ENCODE measurements around the gene ICE1.

Gene ICE1

DNA sequence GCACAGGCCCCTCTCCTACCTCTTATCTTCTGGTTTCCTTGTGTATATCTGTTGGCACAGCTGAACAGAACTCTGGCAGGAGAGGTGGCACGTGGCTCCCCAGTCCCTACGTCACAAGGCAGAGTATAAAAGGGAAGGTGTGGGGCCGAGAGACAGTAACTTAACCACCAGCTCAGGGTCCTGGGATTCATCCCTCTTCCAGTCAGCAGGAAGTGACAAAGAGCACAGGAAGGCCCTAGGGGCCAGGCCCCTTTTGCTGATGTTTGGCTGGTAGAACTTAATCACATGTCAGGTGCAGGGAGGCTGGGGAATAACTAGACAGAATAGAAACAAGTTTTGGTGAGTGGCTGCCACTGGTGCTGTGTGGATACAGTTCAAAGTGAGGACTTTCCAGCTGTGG lies 4.5 kb upstream of the ICE1 start:
- no peak overlapping the region for H2AFZ ChIP-seq (ENCODE audit: low read length)
- no peak for DNase-seq

DNA sequence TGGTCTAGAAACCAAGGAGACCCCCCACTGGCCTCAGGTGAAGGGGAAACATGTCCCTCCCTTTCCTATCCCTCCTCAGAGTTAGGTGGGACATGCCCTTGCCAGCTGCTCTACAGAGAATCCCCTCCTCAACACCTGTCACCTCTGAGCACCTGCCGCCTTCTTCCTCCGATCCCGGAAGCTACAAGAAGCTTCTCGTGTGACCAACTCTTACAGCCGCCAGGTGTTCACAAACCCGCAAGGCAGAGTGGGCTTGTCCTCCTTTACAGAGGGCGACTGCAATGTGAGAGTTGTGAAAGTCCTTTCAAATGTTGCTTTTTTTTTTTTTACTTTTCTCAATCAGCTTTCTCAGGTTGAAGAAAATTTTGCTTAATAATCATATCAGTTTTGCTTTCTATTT lies 3.7 kb upstream of the ICE1 start:
- Histone ChIP-seq H3K27me3 (replicated peaks; ENCODE audit: insufficient read depth, low read length) (no peaks in the 10 kb centered on the region), H3K9me2 (replicated peaks; ENCODE audit: insufficient read depth, low read length) (no peaks in the 10 kb centered on the region), H3K4me2 (ENCODE audit: low read depth, low read length) (peak overlapping the region; percentile 76; the same call in 1 of the 2 replicates), H3K4me3 (ENCODE audit: low read length) (peak overlapping the region; percentile 51), H2AFZ (ENCODE audit: low read length) (no peak overlapping the region), H3K9me3 (replicated peaks; ENCODE audit: insufficient read depth, low read length) (no peaks in the 10 kb centered on the region), H3F3A (ENCODE audit: insufficient read depth, low read length) (peaks cover 24% of the 10 kb centered on the region), H3K27ac (ENCODE audit: low read length) (peak overlapping the region; percentile 70; the same call in 1 of the 2 replicates), H3K36me3 (replicated peaks; ENCODE audit: insufficient read depth, low read length) (no peaks in the 10 kb centered on the region), H3K4me1 (ENCODE audit: low read length) (peaks cover 28% of the 10 kb centered on the region), H3K9ac (ENCODE audit: low read length) (peak overlapping the region; percentile 29; the same call in 1 of the 2 replicates), H4K20me1 (ENCODE audit: insufficient read depth, low read length) (no peaks in the 10 kb centered on the region), H3K79me2 (ENCODE audit: low read length) (peaks cover 11% of the 10 kb centered on the region)
- TF ChIP-seq EZH2phosphoT487 (IDR thresholded peaks at IDR 0.05; ENCODE audit: low read length) (no peak), EZH2 (optimal IDR thresholded peaks at IDR 0.05; ENCODE audit: low read depth, low read length) (no peak)
- DNase-seq: peak; percentile 96

More for the DNA sequence above, 4.5 kb upstream of the ICE1 start:
- Histone ChIP-seq H3K9me3 (replicated peaks; ENCODE audit: insufficient read depth, low read length) (no peaks in the 10 kb centered on the region), H3F3A (ENCODE audit: insufficient read depth, low read length) (peaks cover 24% of the 10 kb centered on the region), H3K9me2 (replicated peaks; ENCODE audit: insufficient read depth, low read length) (no peaks in the 10 kb centered on the region), H3K79me2 (ENCODE audit: low read length) (peaks cover 3% of the 10 kb centered on the region), H3K27ac (ENCODE audit: low read length) (no peak overlapping the region), H3K4me1 (ENCODE audit: low read length) (peaks cover 23% of the 10 kb centered on the region), H4K20me1 (ENCODE audit: insufficient read depth, low read length) (no peaks in the 10 kb centered on the region), H3K36me3 (replicated peaks; ENCODE audit: insufficient read depth, low read length) (no peaks in the 10 kb centered on the region), H3K27me3 (replicated peaks; ENCODE audit: insufficient read depth, low read length) (no peaks in the 10 kb centered on the region), H3K9ac (ENCODE audit: low read length) (no peak overlapping the region), H3K4me2 (ENCODE audit: low read depth, low read length) (no peak overlapping the region), H3K4me3 (ENCODE audit: low read length) (no peak overlapping the region)
- TF ChIP-seq EZH2 (optimal IDR thresholded peaks at IDR 0.05; ENCODE audit: low read depth, low read length) (no peak), EZH2phosphoT487 (IDR thresholded peaks at IDR 0.05; ENCODE audit: low read length) (no peak)
- TF ChIP-seq, protein P1, sequence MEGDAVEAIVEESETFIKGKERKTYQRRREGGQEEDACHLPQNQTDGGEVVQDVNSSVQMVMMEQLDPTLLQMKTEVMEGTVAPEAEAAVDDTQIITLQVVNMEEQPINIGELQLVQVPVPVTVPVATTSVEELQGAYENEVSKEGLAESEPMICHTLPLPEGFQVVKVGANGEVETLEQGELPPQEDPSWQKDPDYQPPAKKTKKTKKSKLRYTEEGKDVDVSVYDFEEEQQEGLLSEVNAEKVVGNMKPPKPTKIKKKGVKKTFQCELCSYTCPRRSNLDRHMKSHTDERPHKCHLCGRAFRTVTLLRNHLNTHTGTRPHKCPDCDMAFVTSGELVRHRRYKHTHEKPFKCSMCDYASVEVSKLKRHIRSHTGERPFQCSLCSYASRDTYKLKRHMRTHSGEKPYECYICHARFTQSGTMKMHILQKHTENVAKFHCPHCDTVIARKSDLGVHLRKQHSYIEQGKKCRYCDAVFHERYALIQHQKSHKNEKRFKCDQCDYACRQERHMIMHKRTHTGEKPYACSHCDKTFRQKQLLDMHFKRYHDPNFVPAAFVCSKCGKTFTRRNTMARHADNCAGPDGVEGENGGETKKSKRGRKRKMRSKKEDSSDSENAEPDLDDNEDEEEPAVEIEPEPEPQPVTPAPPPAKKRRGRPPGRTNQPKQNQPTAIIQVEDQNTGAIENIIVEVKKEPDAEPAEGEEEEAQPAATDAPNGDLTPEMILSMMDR (IDR thresholded peaks at IDR 0.05; ENCODE audit: low read length): no peak

DNA sequence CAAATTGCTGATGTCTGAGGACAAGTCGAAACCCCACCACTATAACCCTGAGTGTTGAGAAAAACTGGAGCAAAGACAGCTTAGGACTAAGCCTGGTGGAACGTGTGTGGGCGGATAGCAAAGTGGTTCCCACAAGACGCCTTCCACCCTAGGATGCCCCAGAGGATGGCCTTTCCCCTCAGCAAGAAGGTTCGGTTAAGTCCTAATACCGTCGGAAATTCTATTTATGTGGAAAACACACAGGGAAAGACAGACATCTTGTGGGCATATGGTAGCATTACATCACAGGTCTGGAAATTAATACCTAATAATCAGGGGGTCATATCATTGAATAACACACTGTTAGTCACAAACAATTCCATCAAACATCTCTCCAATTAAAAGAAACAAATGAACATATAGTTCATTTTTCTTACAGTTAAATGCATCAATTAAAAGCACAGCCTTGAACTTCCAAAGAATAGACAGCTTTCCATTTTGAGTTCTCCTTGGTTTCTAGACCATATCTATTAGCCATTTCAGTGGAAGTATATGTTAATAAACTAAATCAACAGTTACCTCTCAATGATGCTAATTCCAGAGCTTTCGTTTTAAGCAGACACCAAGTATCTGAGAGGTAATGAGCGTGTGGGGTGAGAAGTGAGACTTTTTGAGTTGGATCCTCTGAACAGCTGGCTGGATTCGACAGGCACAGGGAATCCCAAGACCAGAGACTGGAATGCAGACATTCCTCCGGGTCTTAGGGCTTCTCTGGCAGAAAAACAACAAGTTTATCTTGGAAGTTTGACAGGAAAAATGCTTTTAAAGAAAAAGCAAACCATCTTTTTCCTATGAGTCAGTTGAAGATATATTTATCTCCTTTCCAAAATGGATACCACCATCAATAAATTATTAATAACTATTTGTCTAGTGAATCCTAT lies 2.9 kb upstream of the ICE1 start:
- Histone ChIP-seq H3K9me3 (replicated peaks; ENCODE audit: insufficient read depth, low read length) (no peaks in the 10 kb centered on the region), H3K36me3 (replicated peaks; ENCODE audit: insufficient read depth, low read length) (no peaks in the 10 kb centered on the region), H3K9me2 (replicated peaks; ENCODE audit: insufficient read depth, low read length) (no peaks in the 10 kb centered on the region), H3F3A (ENCODE audit: insufficient read depth, low read length) (peaks cover 24% of the 10 kb centered on the region), H3K27me3 (replicated peaks; ENCODE audit: insufficient read depth, low read length) (no peaks in the 10 kb centered on the region), H3K4me2 (ENCODE audit: low read depth, low read length) (peak overlapping the region; percentile 76), H3K4me1 (ENCODE audit: low read length) (peaks cover 35% of the 10 kb centered on the region), H2AFZ (ENCODE audit: low read length) (peak overlapping the region; percentile 42), H4K20me1 (ENCODE audit: insufficient read depth, low read length) (no peaks in the 10 kb centered on the region), H3K9ac (ENCODE audit: low read length) (peak overlapping the region; percentile 29; the same call in 1 of the 2 replicates), H3K27ac (ENCODE audit: low read length) (peak overlapping the region; percentile 70), H3K4me3 (ENCODE audit: low read length) (peak overlapping the region; percentile 51), H3K79me2 (ENCODE audit: low read length) (peaks cover 19% of the 10 kb centered on the region)
- no peak for DNase-seq
- TF ChIP-seq EZH2 (optimal IDR thresholded peaks at IDR 0.05; ENCODE audit: low read depth, low read length): no peak
- TF ChIP-seq, protein P1 (IDR thresholded peaks at IDR 0.05; ENCODE audit: low read length): peak; percentile 71
- no peak for TF ChIP-seq EZH2phosphoT487 (IDR thresholded peaks at IDR 0.05; ENCODE audit: low read length)

Data from MM.1S (cell line).